ENCODE measurements around the gene MTARC1. TPM values are rescaled to one million over a fixed set of nuclear protein-coding genes. Genes with fewer than 3 reads are reported as not detected.

The MTARC1 gene
- total and polyA plus RNA-seq, 5 donors from 2014 or later: not detected

GRCh38 chr1:220828179-220828490, 41.4 kb downstream of the MTARC1 start:
- no peaks in the 10 kb centered on the region for H3K9me3 ChIP-seq (ENCODE audit: control insufficient read depth in 2 of 2, low read length in 2 of 2)
- H3K4me1 ChIP-seq (ENCODE audit: control insufficient read depth, insufficient read depth, low read length, poor library complexity, severe bottlenecking): no peaks in the 10 kb centered on the region
- Mint-ChIP-seq H3K4me1 (no peaks in the 10 kb centered on the region), H3K9me3 (no peaks in the 10 kb centered on the region), H3K36me3 (no peaks in the 10 kb centered on the region), H3K4me3 (no peak overlapping the region), H3K27me3 (no peaks in the 10 kb centered on the region), H3K27ac (no peak overlapping the region)
- no peak for ATAC-seq (ENCODE audit: low read depth in 2 of 2)
- no peak overlapping the region for H3K27ac ChIP-seq (ENCODE audit: insufficient read depth, low read length, poor library complexity, severe bottlenecking)
- no peak overlapping the region for H3K4me3 ChIP-seq (ENCODE audit: low read depth, low read length)
- no peaks in the 10 kb centered on the region for H3K27me3 ChIP-seq (ENCODE audit: control insufficient read depth, insufficient read depth, low read length)
- no peak for DNase-seq
- no peaks in the 10 kb centered on the region for H3K36me3 ChIP-seq (ENCODE audit: control insufficient read depth, insufficient read depth, low read length)

GRCh38 chr1:220828950-220829586, 42.4 kb downstream of the MTARC1 start:
- DNase-seq (no peak), ATAC-seq (ENCODE audit: low read depth in 2 of 2) (no peak)
- H3K9me3 Mint-ChIP-seq: no peaks in the 10 kb centered on the region
- Histone ChIP-seq H3K9me3 (ENCODE audit: control insufficient read depth in 2 of 2, low read length in 2 of 2) (no peaks in the 10 kb centered on the region), H3K4me3 (ENCODE audit: low read depth, low read length) (no peak overlapping the region), H3K36me3 (ENCODE audit: control insufficient read depth, insufficient read depth, low read length) (no peaks in the 10 kb centered on the region), H3K4me1 (ENCODE audit: control insufficient read depth, insufficient read depth, low read length, poor library complexity, severe bottlenecking) (no peaks in the 10 kb centered on the region), H3K27ac (ENCODE audit: insufficient read depth, low read length, poor library complexity, severe bottlenecking) (no peak overlapping the region), H3K27me3 (ENCODE audit: control insufficient read depth, insufficient read depth, low read length) (no peaks in the 10 kb centered on the region)
- no peaks in the 10 kb centered on the region for H3K27me3 Mint-ChIP-seq
- H3K36me3 Mint-ChIP-seq: no peaks in the 10 kb centered on the region
- H3K27ac Mint-ChIP-seq: no peak overlapping the region
- H3K4me3 Mint-ChIP-seq: no peak overlapping the region
- no peaks in the 10 kb centered on the region for H3K4me1 Mint-ChIP-seq

GRCh38 chr1:220833436-220833835, 46.7 kb downstream of the MTARC1 start:
- H3K27me3 Mint-ChIP-seq: peaks cover 5% of the 10 kb centered on the region
- no peaks in the 10 kb centered on the region for H3K4me1 Mint-ChIP-seq
- H3K36me3 Mint-ChIP-seq: no peaks in the 10 kb centered on the region
- Histone ChIP-seq H3K27ac (ENCODE audit: insufficient read depth, low read length, poor library complexity, severe bottlenecking) (no peak overlapping the region), H3K27me3 (ENCODE audit: control insufficient read depth, insufficient read depth, low read length) (no peaks in the 10 kb centered on the region), H3K4me3 (ENCODE audit: low read depth, low read length) (no peak overlapping the region), H3K36me3 (ENCODE audit: control insufficient read depth, insufficient read depth, low read length) (no peaks in the 10 kb centered on the region), H3K9me3 (ENCODE audit: control insufficient read depth in 2 of 2, low read length in 2 of 2) (no peaks in the 10 kb centered on the region), H3K4me1 (ENCODE audit: control insufficient read depth, insufficient read depth, low read length, poor library complexity, severe bottlenecking) (no peaks in the 10 kb centered on the region)
- peaks cover 0 to 1% (median 0%) of the 10 kb centered on the region in 7 donors for H3K9me3 Mint-ChIP-seq
- H3K4me3 Mint-ChIP-seq: no peak overlapping the region
- no peak overlapping the region for H3K27ac Mint-ChIP-seq
- DNase-seq (no peak), ATAC-seq (ENCODE audit: low read depth in 2 of 2) (no peak)

- Mint-ChIP-seq H3K4me3 (no peak overlapping the region), H3K27me3 (peaks cover 5% of the 10 kb centered on the region), H3K4me1 (no peaks in the 10 kb centered on the region), H3K36me3 (no peaks in the 10 kb centered on the region), H3K9me3 (peaks cover 0 to 1% (median 0%) of the 10 kb centered on the region in 7 donors), H3K27ac (no peak overlapping the region)
- Histone ChIP-seq H3K27me3 (ENCODE audit: control insufficient read depth, insufficient read depth, low read length) (no peaks in the 10 kb centered on the region), H3K36me3 (ENCODE audit: control insufficient read depth, insufficient read depth, low read length) (no peaks in the 10 kb centered on the region), H3K27ac (ENCODE audit: insufficient read depth, low read length, poor library complexity, severe bottlenecking) (no peak overlapping the region), H3K9me3 (ENCODE audit: control insufficient read depth in 2 of 2, low read length in 2 of 2) (no peaks in the 10 kb centered on the region), H3K4me1 (ENCODE audit: control insufficient read depth, insufficient read depth, low read length, poor library complexity, severe bottlenecking) (no peaks in the 10 kb centered on the region), H3K4me3 (ENCODE audit: low read depth, low read length) (no peak overlapping the region)
- DNase-seq: no peak
- no peak for ATAC-seq (ENCODE audit: low read depth in 2 of 2)
These were observed 47.6 kb downstream of the MTARC1 start for GRCh38 chr1:220834155-220834870.

Other genes with a start within 250 kb of the MTARC1 start
- 0.25 TPM for gene C1orf115, start 96.5 kb upstream of the MTARC1 start, total RNA-seq
- gene C1orf115, start 96.5 kb upstream of the MTARC1 start, polyA plus RNA-seq: 1 to 10 TPM in 3 of 4 donors, under 1 TPM in 1; 0.30 to 1.8 (median 1.4) TPM
- not detected for gene MTARC2, start 38.6 kb upstream of the MTARC1 start, total RNA-seq
- gene MTARC2, start 38.6 kb upstream of the MTARC1 start, polyA plus RNA-seq: not detected
- gene HLX, start 92.5 kb downstream of the MTARC1 start, total RNA-seq: 0.20 TPM
- gene HLX, start 92.5 kb downstream of the MTARC1 start, polyA plus RNA-seq: not detected

Data from CD4-positive, CD25-positive, alpha-beta regulatory T cell (primary cell).